NCI-H1694 treated with DMSO at 0.1 percent for 48 hours (cell line): ENCODE measurements around the gene FFAR3.

Source experiments
- DNase-seq: peaks from one replicate; lab custom pipeline; 2025; lab: John Stamatoyannopoulos, UW

The FFAR3 gene

DNA sequence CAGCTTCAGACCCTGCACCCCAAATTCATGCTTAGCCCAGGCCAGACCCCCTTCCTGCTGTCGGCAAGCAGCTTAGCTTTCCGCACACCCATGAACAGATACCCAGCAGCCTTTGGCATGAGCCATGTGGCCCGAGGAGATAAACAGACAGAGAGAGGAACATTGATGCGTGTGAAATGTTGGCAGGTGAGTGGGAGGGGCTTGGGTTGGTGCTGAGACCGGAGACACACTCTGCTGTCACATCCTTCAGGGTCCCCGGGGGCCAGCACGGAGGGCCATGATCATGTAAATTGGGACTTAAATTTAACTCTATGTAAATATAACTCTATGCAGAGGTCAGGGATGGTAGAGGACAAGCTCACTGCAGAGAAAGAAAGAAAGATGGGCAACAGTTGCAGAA, 27.8 kb upstream of the FFAR3 start:
- DNase-seq = no peak

DNA sequence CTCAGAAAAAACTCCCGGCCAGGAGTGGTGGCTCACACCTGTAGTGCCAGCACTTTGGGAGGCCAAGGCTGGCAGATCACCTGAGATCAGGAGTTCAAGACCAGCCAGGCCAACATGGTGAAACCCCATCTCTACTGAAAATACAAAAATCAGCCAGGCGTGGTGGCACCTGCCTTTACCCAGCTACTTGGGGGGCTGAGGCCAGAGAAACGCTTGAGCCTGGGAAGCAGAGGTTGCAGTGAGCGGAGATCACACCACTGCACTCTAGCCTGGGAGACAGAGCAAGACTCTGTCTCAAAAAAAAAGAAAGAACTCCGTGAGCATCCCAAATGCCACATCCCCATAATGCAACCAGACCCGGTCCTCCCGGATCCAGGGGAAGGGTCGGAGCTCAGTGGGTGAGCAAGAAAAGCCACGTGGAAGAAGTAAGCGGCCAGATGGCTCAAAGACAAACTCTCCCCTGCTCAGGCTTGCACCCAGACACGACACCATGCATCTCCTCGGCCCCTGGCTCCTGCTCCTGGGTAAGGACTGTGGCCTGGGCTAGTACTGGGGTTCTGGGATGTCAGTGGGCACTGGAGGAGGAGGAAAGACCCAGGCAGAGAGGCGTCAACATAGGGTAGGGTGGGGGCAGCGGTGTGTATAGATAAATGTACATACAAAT, 26.6 kb upstream of the FFAR3 start:
- no peak for DNase-seq

DNA sequence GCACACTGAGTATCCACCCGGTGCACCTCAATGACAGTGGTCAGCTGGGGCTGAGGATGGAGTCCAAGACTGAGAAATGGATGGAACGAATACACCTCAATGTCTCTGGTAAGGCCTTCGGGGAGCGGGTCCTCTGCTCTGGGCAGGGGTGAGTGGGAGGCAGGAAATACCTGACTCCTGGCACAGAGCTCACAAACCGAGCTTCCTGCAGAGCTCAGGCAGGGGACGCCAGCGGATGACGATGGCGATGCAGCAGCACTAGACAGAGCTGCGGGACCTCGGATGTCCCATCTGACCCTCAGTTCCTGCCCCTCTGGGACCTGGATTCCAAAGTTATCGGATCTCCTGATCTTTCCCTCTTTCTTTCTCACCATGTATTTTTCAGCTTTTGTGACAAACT, 25.4 kb upstream of the FFAR3 start:
- no peak for DNase-seq

DNA sequence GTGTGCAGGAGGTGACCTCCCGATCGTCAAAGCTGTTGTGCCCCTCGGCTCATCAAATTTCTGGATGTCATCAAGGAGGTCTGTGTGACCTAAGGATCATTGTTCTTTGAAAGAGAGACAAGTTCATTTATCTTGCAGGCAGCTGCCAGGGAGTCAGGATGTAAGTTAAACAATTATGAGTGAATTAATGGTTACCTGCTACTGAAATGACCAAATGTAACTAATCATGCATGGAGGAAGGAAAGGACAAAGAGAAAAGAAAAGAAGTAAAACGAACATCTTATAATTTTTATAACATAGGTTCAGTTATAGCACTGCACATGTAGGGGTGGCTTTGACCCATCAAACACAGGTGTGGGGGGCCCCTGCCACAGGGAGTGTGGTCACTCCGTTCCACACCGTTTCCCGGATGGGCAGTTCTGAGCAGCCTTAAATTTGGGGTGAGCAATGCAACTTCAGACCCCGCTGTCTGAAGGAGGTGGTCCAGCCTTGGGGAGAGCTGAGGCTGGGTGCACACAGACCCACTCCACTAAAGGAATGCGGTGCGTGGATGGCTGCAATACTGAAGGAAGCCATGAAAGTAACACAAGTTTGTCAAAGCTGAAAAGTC, 24.0 kb upstream of the FFAR3 start:
- no peak for DNase-seq

DNA sequence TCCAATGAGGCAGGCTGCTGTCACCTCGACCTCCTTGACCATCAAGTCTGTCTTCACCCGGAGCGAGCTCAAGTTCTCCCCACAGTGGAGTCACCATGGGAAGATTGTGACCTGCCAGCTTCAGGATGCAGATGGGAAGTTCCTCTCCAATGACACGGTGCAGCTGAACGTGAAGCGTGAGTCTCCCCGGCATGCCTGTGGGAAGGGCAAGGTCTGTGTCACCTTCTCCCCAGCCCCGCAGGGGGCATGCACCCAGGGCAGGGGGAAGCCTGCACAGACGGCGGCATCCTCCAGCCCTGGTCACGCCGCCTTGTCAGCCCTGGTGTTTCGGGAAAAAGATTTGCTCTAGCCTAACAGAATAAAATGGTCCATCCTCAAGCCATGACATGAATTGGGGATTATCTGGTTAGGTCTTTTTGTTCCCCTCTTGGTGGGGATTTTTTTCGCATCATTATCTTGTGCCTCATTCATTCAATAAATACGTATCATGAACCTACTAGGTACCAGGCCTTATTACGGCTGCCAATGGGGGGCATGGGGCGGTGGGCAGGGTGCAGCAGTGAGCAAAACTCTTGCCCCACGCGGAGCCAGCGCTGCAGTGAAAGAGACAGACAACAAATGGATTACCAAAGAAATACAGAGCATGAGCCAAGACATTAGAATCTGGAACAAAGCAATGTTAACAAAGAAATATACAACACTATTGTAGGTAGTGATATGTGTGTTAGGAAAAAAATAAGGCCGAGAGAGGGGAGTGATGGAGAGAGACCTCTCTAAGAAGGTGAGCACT, 21.9 kb upstream of the FFAR3 start:
- DNase-seq = no peak

DNA sequence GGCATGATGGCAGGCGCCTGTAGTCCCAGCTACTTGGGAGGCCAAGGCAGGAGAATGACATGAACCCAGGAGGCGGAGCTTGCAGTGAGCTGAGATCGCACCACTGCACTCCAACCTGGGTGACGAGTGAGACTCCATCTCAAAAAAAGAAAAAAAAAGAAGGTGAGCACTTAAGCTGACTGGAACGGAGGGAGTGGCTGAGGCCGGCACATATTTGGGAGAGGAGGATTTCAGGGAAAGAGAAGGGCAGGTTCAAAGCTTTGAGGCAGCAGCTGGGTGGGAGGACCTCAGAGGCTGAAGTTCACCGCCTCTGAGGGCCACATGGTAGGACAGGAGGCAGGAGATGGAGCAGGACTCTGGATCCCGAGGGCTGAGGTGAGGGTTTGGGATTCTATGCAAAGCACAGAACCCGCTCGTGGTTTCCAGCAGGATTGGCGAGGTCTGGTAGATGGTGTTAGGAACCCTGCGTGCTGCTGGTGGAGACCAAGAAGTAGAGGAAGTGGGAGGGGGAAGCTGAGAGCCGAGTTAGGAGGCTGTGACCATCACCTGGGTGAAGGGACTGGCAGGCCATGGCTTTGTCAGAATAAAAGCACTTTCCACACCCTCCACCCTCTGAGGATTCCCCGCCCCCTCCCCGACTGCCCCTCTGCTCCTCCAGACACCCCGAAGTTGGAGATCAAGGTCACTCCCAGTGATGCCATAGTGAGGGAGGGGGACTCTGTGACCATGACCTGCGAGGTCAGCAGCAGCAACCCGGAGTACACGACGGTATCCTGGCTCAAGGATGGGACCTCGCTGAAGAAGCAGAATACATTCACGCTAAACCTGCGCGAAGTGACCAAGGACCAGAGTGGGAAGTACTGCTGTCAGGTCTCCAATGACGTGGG, 20.9 kb upstream of the FFAR3 start:
- no peak for DNase-seq

DNA sequence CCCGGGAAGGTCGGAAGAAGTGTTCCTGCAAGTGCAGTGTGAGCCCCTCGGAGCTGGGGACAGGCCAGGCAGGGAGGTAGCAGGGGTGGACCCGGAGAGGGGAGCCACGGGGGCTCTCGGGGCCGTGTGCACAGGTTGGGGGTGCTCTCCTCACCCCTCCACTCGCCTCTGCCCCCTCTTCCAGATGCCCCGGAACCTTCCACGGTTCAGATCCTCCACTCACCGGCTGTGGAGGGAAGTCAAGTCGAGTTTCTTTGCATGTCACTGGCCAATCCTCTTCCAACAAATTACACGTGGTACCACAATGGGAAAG, 20.3 kb upstream of the FFAR3 start:
- no peak for DNase-seq

DNA sequence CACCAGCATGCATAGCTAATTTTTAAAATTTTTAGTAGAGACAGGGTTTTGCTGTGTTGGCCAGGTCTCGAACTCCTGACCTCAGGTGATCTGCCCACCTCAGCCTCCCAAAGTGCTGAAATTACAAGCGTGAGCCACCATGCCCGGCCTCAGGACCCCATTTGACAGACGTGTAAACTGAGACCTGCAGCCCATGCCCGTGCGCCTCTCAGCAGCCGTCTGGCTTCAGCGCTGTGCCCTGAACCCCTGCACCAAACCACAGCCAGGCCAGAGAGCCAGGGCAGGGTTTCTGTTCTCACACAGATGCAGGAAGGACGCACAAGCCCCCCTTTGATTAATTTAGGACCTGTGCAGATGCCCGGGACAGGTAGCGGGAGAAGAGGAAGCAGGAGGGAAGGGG, 17.8 kb upstream of the FFAR3 start:
- no peak for DNase-seq

DNA sequence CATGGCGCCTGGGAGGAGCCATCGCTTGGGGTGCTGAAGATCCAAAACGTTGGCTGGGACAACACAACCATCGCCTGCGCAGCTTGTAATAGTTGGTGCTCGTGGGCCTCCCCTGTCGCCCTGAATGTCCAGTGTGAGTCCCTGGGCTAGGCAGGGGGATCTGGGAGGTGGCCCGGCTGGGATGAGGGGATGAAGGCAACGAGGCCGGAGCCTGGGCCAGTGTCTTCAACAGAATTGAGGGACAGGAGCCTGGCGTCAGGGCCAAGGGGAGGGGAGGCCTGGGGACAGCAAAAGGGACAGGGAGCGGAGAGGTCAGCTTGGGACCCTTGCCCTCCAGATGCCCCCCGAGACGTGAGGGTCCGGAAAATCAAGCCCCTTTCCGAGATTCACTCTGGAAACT, 17.3 kb upstream of the FFAR3 start:
- no peak for DNase-seq

DNA sequence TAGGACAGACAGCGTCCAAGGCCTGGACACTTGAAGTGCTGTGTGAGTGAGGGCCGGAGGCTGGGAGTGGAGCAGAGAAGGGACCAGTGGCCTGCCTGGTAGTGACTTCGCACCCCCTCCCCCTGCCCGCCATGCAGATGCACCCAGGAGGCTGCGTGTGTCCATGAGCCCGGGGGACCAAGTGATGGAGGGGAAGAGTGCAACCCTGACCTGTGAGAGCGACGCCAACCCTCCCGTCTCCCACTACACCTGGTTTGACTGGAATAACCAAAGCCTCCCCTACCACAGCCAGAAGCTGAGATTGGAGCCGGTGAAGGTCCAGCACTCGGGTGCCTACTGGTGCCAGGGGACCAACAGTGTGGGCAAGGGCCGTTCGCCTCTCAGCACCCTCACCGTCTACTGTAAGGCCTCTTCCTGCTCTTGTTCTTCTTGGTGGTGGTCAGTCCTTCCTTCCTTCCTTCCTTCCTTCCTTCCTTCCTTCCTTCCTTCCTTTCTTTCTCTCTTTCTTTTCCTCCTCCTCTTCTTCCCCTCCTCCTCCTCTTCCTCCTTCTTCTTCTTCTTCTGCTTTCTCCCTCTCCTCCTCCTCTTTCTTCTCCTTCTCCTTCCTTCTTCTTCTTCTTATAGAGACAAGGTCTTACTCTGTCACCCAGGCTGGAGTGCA, 16.6 kb upstream of the FFAR3 start:
- no peak for DNase-seq

DNA sequence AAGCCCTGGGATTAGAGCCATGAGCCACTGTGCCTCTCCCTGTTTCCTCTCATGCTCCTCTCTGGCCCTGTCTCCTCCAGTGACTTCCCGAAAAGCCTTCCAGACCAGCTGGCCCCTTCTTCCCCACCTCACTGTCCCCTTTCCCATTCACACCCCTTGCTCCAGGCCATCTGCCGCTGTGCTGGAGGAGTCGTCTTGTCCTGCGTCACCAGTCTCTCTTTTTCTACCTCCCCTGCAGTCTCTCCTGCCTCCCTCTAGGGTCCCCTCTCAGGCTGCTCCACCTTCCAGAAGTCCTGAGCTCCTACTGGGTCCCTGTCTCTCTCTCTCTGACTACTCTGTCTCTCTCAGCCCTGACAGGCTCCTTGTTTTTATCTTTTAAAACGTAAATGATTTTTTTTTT, 15.8 kb upstream of the FFAR3 start:
- no peak for DNase-seq

DNA sequence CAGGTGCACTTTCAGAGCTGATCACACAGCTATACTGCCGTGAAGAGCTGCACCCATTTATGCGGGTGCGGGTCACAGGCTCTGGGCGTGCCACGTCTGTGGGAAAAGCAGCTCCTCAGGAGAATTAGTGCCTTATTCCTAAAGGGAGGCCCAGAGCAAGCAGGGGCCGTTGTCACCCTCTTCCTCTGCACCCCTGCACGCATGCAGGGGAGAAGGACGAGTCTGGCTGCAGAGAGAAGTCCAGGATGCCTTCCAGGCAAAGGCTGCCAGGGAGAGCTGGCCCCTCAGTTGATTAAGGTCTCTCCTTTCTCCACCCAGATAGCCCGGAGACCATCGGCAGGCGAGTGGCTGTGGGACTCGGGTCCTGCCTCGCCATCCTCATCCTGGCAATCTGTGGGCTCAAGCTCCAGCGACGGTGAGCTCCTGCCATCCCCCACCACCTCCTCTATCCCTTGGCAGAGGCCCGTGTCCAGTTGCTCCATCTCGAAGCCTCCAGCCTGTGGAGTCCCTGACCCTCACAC, 13.7 kb upstream of the FFAR3 start:
- no peak for DNase-seq

DNA sequence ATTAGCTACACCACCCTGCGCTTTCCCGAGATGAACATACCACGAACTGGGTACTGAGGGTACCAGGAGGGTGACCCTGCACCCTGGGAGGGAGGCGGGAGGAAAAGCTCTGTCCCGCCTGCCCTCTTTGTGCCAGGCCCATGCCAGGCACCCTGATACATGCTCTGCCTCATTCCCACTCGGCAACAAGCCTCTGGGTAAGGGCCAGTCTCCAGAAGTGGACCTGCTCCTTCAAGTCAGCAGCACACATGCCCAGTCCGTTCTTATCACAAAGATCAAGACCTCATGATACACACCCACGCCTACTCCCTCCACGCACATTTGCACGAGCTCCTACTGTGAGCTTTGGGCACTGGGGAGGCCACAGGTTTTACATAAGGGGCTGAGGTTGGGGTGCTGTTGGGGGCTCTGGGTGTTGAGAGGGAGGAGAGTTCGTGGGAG, 12.6 kb upstream of the FFAR3 start:
- DNase-seq = no peak

DNA sequence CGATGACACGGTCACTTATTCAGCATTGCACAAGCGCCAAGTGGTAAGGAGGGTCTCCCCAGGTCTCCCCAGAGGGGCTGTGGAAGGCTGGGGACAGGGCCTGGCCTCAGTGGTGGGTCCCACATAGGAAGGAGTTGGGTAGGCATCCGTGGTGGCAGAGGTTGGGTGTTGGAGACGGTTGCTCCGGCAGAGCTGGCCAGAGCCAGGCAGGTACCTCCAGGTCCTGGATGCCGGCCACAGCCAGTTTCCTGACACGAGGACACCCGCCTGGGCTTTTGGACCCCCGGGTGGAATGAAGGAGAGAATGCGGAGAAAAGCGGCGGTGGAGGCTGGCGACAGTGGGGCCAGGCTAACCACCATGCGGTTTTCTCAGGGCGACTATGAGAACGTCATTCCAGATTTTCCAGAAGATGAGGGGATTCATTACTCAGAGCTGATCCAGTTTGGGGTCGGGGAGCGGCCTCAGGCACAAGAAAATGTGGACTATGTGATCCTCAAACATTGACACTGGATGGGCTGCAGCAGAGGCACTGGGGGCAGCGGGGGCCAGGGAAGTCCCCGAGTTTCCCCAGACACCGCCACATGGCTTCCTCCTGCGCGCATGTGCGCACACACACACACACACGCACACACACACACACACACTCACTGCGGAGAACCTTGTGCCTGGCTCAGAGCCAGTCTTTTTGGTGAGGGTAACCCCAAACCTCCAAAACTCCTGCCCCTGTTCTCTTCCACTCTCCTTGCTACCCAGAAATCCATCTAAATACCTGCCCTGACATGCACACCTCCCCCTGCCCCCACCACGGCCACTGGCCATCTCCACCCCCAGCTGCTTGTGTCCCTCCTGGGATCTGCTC, 11.8 kb upstream of the FFAR3 start:
- DNase-seq = no peak

DNA sequence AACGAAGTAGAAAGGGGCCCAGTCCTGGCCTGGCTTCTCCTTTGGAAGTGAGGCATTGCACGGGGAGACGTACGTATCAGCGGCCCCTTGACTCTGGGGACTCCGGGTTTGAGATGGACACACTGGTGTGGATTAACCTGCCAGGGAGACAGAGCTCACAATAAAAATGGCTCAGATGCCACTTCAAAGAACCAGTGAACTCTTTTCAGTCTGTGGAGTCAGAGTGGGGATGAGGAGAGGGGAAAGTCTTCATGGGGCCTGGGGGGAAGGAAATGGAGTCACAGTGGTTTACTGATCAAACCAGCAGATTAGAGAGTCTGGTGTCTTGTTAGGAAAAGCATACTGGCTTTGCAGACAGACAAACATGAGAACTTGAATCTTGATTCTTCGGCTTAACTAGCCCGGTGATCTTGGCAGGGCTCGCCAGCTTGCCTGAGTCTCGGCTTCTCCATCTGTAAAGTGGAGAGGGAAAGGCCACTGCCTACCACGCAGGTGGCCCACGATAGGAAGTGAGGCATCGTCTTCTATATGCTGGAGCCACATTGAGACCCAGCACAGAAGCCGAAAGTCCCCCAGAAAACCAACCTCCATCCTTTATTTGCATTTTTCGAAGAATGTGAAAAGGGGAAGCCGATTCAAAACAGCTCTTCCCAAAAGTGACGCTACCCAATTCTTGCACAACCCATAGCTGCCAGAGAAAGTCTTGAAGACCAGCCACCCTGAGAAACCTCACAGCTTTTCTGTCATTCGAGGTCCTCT, 10.9 kb upstream of the FFAR3 start, which contains the start of gene FFAR1:
Gene FFAR1, plus strand, starts transcription at position 732 of the 759 bp plus-strand sequence. CDS start 3,650 bp downstream, outside the sequence.
- DNase-seq = no peak

DNA sequence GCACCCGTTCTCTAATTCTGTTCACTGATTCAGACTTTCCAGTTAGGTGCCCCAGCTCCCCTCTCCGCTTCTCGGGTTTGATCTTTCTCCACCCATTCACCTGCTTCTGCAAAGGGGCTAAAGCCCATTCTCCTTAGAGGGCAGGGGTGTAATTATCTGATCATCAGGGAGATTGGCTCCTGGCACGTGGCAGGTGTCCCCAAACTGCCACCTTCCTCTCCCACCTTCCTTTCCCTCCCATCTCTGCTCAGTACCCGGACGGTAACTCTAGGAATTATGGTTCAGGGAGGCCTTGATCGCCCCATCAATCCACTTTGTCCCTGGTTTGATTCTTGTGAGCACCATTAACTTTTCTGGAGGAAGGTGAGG, 10.3 kb upstream of the FFAR3 start:
- DNase-seq = no peak

DNA sequence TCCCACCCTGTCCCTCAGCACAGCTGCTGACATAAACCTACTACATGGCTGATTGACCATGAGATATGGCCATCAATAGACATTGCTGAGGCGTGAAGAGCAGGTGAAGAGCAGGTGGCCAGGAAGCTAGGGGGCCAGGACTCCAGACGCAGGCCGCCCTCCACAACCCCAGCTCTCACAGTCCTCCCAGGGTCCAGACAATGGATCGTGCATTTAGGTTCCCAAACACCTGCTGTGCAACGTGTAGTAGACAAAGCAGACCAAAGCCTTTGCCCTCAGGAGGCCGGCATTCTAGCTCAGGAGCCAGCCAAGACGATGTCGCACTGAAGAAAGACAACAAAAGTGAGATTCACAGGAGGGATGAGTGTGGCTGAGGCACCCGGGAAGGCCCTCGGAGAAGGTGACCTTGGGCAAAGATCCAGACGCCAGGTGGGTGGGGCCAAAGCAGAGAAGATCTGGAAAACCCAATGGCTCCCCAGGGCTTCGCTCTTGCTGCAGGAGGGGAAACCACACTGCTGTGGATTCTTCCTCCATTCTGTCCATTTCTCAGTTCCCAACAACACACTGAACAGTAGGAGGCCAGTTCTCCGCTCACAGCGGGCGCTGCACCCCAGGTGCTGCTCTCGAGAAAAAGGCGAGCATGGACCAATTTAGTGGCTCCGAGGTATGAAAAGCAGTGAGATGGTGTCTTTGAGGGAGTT, 9.2 kb upstream of the FFAR3 start:
- no peak for DNase-seq

DNA sequence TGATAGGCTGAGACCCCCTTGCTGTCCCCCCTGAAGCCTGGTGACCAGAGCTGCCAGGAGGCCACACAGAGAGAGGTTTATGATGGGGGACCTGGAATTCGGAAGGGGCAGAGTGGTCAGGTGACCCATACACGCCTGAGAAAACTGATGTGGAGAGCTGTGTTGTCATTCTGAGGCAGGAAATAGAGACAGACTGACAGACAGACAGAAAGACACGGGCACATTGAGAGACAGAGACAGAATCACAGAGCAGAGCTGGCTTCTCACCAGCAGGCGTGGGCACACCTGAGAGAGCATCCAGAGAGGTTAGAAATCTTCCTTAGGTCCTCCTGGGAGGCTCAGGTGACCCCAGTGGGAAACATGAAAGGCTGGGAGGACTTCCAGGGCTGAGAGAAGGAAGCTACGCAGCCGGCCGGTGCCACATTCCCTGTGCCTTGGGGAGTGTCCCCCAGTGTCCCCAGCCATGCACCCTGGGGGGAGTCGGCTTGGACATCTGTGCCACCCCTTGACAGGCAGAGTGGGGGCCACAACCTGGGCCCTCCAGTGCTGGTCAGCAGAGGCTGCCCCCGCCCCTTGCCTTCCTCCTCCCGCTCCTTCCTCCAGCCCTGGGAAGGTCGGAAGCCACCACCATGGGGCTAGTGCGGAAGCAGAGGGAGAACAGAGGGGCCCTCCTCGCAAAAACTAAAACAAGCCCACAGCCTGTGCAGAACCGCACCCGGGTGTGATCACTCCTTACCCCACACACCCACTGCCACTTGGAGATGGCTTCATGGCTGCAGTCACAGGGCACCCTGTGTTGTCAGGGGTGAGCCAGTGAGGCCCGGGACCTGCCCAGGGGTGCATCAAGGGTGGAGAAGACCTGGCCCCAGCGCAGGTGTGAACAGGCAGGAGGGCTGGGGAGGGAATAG, 8.4 kb upstream of the FFAR3 start:
- DNase-seq = no peak
